ENCODE results near the gene ARHGAP30. TPM values are rescaled to one million over a fixed set of nuclear protein-coding genes. Genes with fewer than 3 reads are reported as not detected.
"Not testable (repeated sequence)": the region's sequence is repeated elsewhere in the genome, so short reads cannot be mapped to it uniquely, and the experiment has no call there.

Gene ARHGAP30
- total RNA-seq, 6 donors from 2014 or later, result 26.8 to 69.9 (median 51.2) TPM

DNA sequence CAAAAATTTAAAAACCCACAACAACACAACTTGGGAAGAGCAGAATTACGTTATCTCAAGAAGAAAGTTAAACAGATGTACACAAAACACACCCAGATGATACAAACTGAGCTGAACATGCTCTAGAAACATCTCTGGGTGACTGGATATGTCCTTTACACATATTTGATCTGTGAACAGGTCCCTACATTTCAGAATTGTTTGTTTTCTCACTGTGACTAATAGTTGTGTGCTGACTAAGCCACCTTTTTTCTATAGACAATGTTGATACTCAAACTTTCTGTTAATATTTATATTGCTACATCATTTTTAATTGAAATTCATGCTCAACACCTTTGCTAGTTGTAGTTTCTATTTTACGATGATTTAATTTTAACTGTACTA lies 47.7 kb downstream of the ARHGAP30 start:
- TF ChIP-seq EP300 (IDR thresholded peaks at IDR 0.05), result no peak
- TF ChIP-seq, protein P1, sequence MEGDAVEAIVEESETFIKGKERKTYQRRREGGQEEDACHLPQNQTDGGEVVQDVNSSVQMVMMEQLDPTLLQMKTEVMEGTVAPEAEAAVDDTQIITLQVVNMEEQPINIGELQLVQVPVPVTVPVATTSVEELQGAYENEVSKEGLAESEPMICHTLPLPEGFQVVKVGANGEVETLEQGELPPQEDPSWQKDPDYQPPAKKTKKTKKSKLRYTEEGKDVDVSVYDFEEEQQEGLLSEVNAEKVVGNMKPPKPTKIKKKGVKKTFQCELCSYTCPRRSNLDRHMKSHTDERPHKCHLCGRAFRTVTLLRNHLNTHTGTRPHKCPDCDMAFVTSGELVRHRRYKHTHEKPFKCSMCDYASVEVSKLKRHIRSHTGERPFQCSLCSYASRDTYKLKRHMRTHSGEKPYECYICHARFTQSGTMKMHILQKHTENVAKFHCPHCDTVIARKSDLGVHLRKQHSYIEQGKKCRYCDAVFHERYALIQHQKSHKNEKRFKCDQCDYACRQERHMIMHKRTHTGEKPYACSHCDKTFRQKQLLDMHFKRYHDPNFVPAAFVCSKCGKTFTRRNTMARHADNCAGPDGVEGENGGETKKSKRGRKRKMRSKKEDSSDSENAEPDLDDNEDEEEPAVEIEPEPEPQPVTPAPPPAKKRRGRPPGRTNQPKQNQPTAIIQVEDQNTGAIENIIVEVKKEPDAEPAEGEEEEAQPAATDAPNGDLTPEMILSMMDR (IDR thresholded peaks at IDR 0.05), result no peak
- TF ChIP-seq POLR2AphosphoS5 (IDR thresholded peaks at IDR 0.05), result no peak
- TF ChIP-seq POLR2A (IDR thresholded peaks at IDR 0.05), result no peak
- DNase-seq (no peak), ATAC-seq (ENCODE audit: low FRiP score in 2 of 2) (no peak)
- Histone ChIP-seq H3K27me3 (no peaks in the 10 kb centered on the region), H3K9me3 (no peaks in the 10 kb centered on the region), H3K4me1 (peaks cover 22 to 36% (median 33%) of the 10 kb centered on the region in 4 donors), H3K27ac (peak overlapping the region; percentile 91 to 96 (median 93)), H3K36me3 (no peaks in the 10 kb centered on the region), H3K4me3 (peak overlapping the region in 3 of 4 donors; percentile 60 to 79 (median 77))
- WGBS, 2 donors, result 64 to 67% methylated on average over 2 of the region's 2 CpGs

DNA sequence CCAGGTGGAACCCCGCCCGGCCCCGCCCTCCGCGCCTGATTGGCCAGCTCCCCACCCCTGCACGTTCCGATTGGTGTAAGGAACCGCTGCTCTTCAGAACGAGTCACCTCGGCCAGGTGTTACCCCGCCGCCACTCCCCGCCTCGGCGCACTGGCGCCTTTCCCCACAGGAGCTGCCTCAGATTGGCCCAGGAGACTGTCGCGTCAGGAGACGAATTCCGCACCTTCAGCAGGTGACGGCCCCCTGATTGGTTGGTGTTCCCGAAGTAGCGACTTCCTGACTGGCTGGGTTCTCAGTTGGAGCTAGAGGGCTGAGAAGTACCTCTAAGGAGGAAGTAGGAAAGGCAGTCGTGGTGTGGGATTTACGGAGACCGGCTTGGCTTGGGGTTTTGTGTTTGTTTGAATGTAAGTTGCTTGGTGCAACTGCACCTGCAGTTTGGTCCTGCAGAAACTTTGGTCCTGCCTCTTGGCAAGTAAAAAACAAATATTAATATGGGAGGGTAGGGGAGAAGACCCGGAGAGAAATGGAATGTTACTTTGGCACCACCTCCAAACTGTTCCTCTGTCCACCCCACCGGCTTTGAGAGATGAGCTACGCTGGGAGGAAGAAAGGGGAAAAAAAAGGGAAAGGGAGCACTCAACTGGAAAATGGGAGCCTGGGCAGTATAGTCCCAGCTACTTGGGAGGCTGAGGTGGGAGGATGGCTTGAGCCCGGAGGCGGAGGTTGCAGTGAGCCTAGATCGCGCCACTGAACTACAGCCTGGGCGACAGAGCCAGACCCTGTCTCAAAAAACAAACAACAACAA lies 48.3 kb downstream of the ARHGAP30 start:
- WGBS, 2 donors, result 16 to 22% methylated on average over 20 to 28 of the region's 34 CpGs
- peak; percentile 97 to 98 for DNase-seq
- Histone ChIP-seq H3K36me3 (no peaks in the 10 kb centered on the region), H3K4me1 (peaks cover 22 to 39% (median 34%) of the 10 kb centered on the region in 4 donors), H3K4me3 (peak overlapping the region; percentile 59 to 79 (median 68)), H3K27ac (peak overlapping the region; percentile 91 to 96 (median 93)), H3K9me3 (no peaks in the 10 kb centered on the region), H3K27me3 (no peaks in the 10 kb centered on the region)
- TF ChIP-seq POLR2A (IDR thresholded peaks at IDR 0.05) (peak in 3 of 4 donors; percentile 14 to 77 (median 33)), POLR2AphosphoS5 (IDR thresholded peaks at IDR 0.05) (peak in 1 of 2 donors; percentile 73)
- TF ChIP-seq, protein P1 (IDR thresholded peaks at IDR 0.05), result no peak
- peak; percentile 91 to 96 for ATAC-seq (ENCODE audit: low FRiP score in 2 of 2)

DNA sequence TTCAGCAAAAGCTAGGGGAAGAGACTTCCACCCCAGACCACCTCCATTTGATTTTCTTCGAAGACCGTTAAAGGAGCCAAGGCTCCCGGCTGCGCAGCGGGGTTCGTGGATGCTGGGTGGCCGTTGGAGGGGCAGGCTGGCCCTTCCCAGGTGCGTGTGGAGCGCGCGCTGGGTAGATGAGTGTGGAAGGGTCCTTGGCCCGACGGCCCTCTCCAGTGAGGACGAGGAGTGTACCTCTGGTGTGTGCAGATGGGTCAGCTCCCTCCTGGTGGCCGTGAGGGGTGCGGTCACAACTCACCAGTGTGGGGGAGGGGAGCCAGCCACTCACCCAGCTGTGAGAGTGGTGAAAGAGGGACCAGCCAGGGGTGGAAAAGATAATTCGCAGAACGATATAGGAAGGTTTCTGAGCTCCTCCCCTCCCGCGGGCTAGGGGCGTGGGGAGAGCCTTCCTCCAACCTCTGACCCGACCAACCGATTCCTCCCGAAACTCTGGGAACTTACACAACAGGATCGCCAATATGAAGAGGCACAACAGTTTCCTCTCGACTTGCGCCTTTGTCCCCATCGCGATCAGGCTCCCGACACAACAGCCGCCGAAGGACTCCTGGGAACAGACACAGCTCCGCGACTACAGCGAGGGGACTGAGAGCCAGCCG lies 49.1 kb downstream of the ARHGAP30 start, which contains the start of gene F11R:
Gene F11R, minus strand, starts transcription at position 644 of the 656 bp plus-strand sequence. Its CDS starts 79 bp downstream, at position 565.
- H3K9me3 ChIP-seq, result no peaks in the 10 kb centered on the region
- H3K27me3 ChIP-seq, result no peaks in the 10 kb centered on the region
- 1% methylated on average over 34 to 36 of the region's 36 CpGs for WGBS, 2 donors
- peak; percentile 83 to 86 for DNase-seq
- ATAC-seq (ENCODE audit: low FRiP score in 2 of 2), result peak; percentile 66 to 85
- peak in 3 of 4 donors; percentile 47 to 88 (median 60) for TF ChIP-seq POLR2A (IDR thresholded peaks at IDR 0.05)
- TF ChIP-seq, protein P1 (IDR thresholded peaks at IDR 0.05), result peak; percentile 5 to 85 (median 60)
- TF ChIP-seq POLR2AphosphoS5 (IDR thresholded peaks at IDR 0.05), result peak; percentile 63 to 73
- TF ChIP-seq EP300 (IDR thresholded peaks at IDR 0.05), result peak in 1 of 4 donors; percentile 15
- peak within 1 kb of the TSS; percentile 91 to 96 (median 93) for H3K27ac ChIP-seq
- peaks cover 27 to 47% (median 39%) of the 10 kb centered on the region in 4 donors for H3K4me1 ChIP-seq
- peak within 1 kb of the TSS; percentile 59 to 79 (median 68) for H3K4me3 ChIP-seq
- H3K36me3 ChIP-seq, result no peaks in the 10 kb centered on the region

DNA sequence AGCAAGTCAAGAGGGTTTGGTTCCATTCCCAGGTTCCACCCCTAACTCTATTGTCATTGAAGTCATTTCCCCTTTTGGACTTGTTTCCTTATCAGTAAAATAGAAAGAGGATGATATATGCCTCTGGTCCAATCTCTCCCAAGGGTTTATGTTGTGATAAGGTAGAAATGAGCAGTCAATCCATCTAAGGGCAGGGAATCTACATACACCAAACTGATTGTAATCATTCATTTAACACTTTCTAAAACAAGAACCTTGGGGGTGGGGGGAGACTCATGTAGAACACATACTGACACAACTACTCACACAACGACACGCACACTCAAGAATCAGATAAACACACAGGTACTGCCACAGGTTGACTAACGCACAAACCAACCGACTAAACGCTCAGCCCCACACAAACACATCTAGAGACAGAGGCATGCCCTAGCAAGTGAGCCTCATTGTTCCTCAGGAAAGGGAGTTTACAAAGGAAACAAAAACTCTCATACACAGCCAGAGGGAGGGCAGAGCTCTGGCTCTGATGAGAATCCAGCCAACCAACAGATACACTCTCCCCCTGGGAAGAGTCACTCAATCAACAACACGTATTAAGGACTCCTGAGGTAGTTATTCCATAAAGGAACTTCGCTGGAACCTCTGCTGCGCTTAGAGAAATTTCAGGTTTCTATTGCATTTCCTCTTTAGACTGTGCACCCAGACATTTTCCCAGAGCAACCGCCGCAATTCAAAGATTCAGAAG lies 49.8 kb downstream of the ARHGAP30 start:
- Histone ChIP-seq H3K4me3 (peak overlapping the region; percentile 59 to 79 (median 68)), H3K27me3 (no peaks in the 10 kb centered on the region), H3K27ac (peak overlapping the region; percentile 91 to 96 (median 93)), H3K36me3 (no peaks in the 10 kb centered on the region), H3K9me3 (no peaks in the 10 kb centered on the region), H3K4me1 (peaks cover 34 to 54% (median 44%) of the 10 kb centered on the region in 4 donors)
- TF ChIP-seq POLR2AphosphoS5 (IDR thresholded peaks at IDR 0.05) (peak; percentile 35 to 67), POLR2A (IDR thresholded peaks at IDR 0.05) (no peak)
- TF ChIP-seq, protein P1 (IDR thresholded peaks at IDR 0.05), result no peak
- 6 to 14% methylated on average over 10 of the region's 10 CpGs for WGBS, 2 donors
- ATAC-seq (ENCODE audit: low FRiP score in 2 of 2), result peak; percentile 2 to 12
- no peak for DNase-seq

DNA sequence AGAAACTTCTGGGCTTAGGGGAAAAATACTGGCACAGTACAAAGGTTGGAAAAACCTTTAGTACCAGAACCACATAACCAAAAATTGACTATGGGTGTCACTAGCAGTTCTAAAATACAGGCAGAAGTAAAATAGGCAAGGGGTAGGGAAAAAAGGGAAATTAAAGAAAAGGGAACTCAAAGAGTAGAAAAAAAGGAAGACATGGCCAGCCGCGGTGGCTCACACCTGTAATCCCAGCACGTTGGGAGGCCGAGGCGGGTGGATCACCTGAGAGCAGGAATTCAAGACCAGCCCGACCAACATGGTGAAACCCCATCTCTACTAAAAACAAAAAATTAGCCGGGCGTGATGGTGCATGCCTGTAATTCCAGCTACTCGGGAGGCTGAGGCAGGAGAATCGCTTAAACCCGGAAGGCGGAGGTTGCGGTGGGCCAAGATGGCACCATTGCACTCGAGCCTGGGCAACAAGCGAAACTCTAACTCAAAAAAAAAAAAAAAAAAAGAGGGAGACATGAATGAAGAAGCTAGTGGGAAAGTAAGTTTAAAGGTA lies 50.5 kb downstream of the ARHGAP30 start:
- H3K9me3 ChIP-seq; H3K36me3 ChIP-seq; H3K27me3 ChIP-seq; ATAC-seq (ENCODE audit: low FRiP score in 2 of 2): not testable (repeated sequence)
- DNase-seq, result peak in 1 of 2 donors; percentile 37
- Histone ChIP-seq H3K4me1 (peaks cover 42 to 61% (median 51%) of the 10 kb centered on the region in 4 donors), H3K27ac (peak overlapping the region; percentile 91 to 96 (median 93)), H3K4me3 (peak overlapping the region in 3 of 4 donors; percentile 60 to 79 (median 77))
- WGBS, 2 donors, result 53 to 59% methylated on average over 15 of the region's 15 CpGs
